T-helper 1 cell treated with Interleukin-12 subunit alpha and Interleukin-12 subunit beta and Interleukin-4 antibody, amounts not matched to agents 30 ng/mL and 1 ng/mL, for 36 hours (primary cell): ENCODE data around the gene RAI1. TPM values are rescaled to one million over a fixed set of nuclear protein-coding genes. Genes with fewer than 3 reads are reported as not detected.
"Not testable (repeated sequence)": the region's sequence is repeated elsewhere in the genome, so short reads cannot be mapped to it uniquely, and the experiment has no call there.

Experiments
- intact Hi-C: fragments of 100-400 bp; cut with micrococcal nuclease; formaldehyde crosslinking; loops from one replicate; pipeline ENCODE4 v1.15.1; 2024
- total RNA-seq: library from RNA; stranded (reverse); gene quantifications from 2 replicates; pipeline ENCODE4 v1.2.3, GENCODE V29; 2022

The RAI1 gene
- total RNA-seq, 1 donor from 2014 or later: 24.4 TPM

DNA sequence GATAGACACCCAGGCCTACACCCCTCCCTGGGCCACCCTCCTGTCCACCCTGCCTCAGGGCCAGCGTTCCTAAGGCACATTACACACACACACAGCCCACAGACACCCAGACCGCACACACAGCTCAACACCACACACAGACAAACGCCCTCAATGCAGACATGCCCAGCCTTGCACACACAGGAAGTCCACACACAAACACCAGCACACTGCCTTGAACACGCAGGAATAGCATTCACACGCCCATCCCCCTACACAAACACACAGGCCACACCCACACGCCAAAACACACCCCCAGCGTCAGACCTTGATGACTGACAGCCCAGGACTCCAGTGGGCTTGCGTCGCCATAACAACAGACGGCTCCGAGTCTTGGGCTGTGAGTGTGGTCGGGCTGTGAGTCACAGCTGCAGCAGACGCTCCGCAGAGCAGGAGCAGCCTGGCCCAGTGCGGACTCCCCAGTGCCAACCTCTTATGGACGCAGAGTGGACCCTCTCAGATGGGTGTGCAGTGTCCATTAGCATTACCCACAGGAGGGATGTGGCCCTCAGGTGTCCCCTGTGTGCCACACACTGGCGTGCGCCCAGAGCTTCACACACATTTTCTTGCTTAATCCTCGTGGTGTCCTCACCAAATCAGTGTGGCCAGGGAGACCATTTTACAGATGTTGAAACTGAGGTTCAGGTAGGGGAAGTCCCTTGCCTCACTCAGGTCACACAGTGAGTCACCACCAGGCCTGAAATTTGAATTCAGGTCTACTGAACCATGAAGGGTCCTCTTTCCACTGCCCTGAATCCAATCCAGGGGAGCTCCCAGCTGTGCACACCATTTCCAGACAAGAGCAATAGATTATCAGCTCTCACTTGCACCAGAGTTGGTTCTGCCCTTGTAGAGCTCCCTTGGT lies 17.8 kb upstream of the RAI1 start:
- intact Hi-C loops: loop anchor here (1.0 kb wide), 1 partner anchor 18 kb away; the partner anchor contains the start of gene RAI1

DNA sequence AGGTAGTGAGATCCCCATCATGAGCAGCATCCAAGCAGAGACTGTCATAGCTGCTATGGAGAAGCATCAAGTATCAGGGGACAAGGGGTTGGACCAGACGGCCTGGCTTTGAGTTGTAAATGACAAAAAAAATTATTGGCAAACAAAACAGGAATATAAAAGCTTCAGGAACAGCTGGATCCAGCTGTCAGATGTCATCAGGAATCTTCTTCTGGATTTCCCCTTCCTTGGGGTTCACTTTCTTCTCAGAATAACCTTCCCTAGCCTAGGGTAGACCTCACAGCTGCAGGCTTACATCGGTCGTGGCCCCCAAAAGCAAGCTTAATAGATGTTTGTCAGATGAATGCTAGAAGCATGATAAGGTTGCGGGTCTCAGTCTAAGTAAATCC lies 17.2 kb upstream of the RAI1 start:
- intact Hi-C loops: no loop called here

DNA sequence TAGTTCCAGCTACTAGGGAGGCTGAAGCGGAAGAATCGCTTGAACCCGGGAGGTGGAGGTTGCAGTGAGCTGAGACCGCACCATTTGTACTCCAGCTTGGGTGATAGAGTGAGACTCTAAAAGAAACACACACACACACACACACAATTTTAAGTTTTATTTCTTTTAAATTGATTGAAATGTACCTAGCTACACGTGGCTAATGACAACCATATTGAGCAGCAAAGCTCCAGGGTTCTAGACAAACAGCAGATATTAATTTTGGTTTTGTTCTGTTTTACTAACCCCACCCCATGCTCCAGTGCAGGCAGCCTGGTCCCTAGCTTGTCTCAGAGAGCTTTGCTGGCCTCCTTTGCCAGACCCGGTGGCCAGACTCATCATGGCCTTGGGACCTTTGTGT lies 16.0 kb upstream of the RAI1 start:
- intact Hi-C loops: no loop called here

DNA sequence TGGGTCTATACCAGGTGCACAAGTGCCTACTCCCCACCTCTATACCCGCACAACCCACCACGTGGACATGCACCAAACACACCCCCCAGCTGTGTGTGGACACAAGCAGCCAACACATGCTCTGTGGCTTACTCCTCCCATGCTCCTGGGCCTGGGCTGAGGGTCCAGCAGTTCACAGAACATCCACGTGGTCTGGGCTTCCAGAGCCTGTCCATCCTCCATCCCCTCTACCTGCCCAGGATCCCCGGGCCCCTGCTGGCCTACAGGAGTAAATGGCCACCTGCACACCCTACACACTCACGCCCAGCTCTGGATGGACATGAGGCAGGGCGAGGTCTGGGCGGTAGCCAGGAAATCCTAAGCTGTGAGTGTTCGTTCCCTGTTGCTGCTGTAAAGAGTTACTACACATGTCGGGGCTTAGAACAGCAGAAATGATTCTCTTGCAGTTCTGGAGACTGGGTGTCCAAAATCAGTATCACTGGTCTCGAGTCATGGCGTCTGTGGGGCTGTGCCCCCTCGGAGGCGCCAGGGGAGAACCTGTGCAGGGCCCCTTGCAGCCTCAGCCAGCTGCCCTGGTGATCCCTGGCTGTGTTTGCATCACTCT lies 15.0 kb upstream of the RAI1 start:
- intact Hi-C loops: no loop called here

DNA sequence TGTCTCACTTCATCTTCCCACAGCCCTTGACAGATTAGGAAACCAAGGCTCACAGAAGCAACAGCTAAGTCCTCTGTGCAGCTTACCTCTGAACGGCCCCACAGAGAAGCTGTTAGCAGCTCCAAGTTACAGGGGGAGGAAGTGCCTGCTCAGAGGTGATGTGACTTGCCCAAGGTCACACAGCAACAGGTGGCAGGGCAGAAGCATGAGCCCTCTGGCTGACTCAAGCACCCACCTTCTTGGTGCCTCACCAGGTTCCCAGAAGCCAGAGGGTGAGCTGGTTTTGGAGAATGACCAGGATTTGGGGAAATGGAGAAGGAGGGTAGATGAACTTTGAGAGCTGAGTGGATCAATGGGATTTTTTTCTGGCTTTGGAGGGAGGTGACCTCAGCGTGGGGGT lies 14.0 kb upstream of the RAI1 start:
- intact Hi-C loops: no loop called here

DNA sequence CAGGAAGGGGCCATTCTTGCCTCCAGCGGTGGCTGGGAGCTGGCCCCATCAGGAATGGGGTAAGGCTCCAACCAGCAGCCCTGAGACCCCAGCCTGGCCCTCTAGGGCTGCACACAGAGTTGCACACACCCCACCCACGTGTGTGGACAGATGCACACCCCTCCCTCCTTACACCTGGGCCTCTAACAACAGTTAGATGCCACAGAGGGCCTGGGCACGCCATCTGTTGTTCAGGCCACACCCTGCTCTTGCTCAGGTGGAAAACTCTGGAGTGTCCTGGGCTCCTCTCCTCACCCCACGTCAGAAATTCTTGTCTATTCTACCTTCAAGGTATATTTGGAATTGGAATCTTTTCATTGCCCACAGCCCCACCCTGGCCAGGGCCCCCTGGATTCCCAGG lies 13.3 kb upstream of the RAI1 start:
- intact Hi-C loops: no loop called here

DNA sequence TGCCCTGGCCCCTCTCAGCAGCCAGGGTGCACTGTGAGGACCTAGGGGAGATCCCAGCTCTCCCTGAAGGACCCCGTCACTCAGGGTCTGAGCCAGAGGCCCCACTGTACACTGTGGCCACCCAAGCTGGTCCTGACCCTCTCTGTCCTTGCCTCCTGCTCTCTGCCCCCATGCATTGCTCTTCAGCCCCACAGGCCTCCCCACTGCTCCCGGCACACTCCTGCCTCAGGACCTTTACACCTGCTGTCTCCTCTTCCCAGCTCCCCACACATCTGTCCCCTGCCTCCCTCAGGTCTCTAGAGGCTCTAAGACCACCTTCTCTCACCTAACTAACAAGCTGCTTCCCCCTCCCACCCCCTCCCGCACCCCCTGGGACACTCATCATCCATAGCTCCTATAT lies 12.9 kb upstream of the RAI1 start:
- intact Hi-C loops: no loop called here

DNA sequence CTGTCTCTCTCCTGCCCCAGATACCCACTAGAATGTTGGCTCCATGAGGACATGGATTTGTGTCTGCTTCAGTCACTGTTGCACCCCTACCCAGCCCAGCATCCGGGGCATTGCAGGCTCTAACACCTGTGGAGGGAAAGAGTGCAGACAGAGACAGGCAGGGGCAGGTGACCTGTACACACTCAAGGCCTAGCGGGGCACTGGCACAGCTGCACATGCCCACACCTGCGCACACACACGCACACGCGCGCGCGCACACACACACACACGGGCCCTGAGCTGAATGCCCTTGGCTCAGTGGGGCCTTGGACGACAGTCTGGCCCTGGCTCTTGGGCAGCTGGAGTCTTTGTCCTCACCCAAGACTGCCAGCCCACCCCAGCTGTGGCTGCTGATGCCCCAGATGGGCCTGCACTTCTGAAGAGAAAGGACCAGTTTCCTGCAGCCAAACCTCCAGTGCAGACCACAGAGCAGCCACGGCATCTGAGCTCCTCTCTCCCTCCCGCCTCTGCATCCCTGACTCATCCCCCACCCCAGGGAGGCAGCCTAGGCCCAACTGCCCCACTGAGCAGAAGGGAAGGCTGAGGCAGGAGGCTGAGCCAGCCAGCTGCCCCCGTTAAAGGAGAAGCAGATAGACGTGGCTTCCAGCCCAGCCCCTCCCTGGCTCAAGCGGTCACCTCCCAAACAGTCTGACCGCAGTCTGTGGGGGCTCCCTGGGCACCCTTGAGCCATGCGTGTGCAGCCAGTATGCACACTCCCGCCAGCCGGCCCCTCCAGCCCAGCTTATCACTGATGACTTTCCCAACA lies 12.3 kb upstream of the RAI1 start:
- intact Hi-C loops: no loop called here

DNA sequence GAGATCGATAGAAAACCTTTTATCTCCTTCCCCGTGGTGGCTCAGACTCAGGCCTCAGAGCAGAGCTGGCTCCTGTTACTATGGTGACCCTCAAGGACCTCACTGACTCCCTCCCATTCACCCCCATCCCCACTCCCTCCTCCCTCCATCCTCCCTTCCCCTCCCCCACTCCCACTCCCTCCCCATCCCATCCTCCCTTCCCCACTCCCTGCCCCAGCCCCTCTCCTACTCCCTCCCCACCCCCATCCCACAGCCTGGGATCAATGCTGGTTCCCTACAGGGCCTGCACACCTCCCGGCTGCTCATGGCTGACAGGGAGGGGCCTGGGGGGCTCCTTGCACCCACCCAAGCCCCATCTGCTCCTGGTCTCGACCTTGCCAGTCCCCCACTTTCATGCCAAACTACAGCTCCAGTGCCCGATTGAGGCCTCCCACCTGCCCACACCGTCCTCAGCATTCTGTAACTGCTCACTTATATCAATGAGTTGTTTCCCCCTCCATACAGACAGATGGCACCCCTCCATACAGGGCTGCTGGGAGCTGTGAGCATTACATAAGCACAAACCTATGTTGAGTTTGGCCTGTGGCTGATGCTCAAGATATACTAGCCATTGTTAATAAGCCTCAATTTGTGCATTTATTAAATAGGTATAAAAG lies 11.6 kb upstream of the RAI1 start:
- intact Hi-C loops: no loop called here

DNA sequence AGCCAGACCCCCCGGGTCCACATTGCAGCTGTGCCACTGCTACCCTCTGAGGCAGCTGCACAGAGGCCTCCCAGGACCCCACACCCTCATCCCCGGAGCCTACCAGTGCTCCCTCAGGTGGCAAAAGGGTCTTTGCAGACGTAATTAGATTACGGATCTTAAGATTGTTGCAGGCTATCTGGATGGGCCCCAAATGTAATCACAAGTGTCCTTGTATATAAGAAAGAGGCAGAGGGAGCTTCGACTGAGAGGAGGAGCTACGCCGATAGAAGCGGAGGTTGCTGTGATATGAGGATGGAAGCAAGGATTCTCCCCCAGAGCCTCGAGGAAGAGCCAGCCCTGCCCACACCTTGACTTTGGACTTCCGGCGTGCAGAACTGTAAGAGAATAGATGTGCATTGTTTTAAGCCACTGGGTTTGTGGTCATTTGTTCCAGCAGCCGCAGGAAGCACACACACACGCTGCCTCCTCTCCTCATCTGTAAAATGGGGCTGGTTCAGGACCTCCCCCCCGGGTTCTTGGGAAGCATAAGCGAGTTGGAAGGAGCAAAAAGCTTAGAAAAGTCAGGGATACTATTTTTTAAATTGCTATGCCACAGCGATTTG lies 10.5 kb upstream of the RAI1 start:
- intact Hi-C loops: no loop called here

DNA sequence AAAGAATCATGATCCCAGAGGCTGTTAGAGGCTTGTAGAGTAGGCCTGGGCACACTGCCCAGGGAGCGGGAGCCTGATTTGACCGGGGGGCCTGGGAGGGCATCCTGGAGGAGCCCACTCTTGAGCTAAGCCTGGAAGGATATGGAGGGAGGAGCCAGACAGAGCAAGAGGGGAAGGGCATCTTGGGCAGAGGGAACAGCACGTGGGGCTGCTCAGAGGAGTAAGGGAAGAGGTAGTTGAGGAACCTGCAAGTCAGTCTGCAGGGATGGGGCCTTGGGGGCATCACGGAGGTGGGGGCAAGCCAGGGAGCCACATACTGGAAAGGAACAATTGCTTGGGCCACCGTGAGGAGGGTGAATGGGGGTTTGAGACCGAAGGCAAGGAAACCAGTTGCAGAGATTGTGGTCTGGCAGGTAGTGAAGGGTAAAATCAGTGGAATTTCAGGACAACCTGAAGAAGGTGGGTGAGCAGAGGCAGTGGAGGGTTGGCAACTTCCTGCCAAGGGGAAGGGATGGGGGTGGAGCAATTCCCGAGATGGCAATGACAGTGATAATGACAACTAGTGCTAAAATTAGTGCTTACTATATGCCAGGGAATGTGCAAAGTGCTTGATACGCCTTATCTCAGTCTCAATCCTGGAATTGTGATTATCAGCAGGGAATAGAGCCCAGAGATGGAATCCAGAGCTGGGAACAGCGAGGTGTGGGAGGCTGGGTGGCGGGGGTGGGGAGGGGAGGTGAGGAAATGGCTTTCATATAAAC lies 9.7 kb upstream of the RAI1 start:
- intact Hi-C loops: no loop called here

DNA sequence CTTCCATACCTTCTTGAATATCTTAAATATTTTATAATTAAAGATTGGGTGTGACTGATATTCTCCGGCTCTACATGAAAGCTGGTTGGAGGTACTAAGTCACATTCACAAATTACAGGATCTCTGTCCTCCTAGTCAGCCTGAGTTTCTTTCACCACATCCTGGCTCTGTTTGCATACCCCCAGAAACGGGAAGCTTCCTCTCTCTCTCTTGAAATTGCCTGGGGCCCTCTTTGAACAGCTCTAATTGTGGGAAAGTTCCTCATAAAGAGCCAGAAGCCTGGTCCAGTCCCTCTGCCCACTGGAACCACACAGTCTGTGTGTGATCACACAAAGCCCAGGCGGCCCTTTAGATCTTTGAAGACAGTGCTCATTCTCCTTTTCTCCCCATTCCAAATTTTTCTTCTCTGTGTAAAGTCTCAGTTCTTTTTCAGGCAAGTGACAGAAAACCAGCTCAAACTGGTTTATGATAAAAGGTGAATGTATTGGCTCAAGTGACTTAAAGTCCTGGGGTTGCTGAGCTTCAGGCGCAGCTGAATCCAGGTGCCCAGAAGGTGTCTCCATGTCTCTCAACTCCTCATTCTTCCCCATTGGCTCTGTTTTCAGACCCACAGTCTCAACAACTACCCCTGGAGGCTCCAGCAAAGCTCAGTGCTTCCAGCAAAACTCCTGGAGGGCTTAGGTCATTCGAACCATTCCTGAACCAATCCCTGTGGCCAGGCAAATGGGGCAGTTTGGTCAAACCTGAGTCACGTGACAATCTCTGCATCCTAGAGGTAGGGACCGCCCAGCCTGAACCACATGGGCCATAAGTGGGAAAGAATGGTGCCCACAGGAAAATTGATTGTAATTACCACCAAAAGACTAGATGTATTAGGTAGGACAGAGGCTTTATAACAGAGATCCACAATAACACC lies 8.5 kb upstream of the RAI1 start:
- intact Hi-C loops: no loop called here

DNA sequence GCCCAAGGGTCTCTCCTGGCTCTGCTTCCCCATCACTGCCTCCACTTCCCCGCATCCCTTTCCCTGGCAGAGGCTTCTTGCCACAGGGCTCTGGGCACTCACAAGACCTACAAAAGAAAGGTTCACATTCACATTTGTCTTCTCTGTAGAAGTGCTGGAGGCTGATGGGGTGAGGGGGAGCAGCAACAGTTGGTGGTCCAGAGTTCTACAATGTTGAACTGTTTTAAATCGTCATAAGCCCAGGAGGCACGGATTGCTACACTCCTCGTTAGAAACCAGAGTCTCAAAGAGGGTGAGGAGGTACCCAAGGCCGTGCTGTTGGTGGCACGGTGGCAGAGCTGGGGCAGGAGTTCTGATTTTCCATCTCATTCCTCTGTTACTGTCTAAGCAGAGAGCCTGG lies 5.8 kb upstream of the RAI1 start:
- intact Hi-C loops: no loop called here

DNA sequence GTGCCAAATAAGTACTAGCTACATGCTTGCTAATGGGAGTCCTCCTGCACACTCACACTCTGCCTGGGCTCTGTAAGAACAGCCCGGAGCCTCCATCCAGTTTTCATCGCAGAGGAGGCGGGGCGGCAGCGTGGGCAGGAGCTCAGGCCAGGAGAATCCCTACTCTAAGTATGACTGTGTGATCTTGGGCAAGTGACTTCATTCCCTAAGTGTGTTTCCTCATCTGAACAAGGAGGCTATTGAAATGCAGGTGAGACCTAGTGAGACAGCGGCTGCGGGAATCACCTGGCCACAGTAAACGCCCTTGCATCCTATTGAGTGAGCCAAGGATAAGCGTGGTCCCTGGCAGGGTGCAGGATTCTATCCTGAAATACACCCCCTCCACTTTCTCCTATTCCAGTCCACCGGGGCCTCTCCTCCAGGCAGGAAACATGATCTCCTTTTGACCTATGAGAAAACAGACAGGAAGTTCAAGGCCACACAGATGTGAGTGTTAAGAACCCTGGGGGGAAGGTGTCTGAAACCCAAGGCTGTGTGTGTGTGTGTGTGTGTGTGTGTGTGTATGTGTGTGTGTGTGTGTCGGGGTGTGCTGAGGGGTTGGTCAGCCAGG lies 5.2 kb upstream of the RAI1 start:
- intact Hi-C loops: no loop called here

DNA sequence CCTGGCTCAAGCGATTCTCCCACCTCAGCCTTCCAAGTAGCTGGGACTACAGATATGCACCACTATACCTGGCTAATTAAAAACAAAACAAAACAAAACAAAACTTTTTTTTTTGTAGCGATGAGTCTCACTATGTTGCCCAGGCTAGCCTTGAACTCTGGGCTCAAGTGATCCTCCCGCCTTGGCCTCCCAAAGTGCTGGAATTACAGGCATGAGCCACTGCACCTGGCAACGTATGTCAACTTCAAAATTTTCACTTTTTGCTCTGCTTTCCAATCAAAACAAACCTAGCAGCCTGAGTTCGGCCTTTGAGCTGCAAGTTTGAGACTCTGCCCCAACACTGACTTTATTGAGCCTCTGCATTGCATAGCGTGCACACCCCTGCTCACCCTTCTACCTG lies 4.5 kb upstream of the RAI1 start:
- intact Hi-C loops: no loop called here

DNA sequence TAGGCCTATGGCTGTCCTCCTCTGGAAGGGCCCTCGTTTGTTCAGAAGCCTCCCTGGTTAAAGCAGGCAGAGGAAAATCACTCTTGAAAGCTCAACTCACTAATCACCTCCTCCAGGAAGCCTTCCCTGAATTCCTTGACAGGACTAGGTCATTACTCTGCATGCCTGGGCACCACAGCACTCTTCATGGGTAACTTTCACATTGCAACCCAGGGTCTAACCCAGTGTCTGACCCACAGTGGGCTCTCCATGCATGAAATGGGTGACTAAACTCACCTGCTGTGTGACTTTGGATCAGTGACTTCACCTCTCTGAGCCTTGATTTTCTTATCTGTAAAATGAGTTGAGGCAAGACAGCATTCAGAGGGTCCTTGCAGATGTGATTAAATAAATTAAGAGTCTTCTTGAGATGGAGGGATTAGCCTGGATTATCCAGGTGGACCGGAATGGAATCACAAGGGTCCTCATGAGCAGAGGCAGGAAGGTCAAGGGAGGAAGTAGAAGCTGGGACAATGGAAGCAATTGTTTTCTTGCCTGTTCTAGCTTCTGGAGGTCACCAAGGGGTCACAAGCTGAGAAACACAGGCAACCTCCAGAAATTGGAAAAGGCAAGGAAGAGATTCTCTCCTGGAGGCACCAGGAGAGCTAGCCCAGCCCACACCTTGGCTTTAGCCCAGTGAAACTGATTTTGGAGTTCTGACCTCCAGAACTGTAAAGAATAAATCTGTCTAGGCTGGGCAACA lies 3.8 kb upstream of the RAI1 start:
- intact Hi-C loops: no loop called here

DNA sequence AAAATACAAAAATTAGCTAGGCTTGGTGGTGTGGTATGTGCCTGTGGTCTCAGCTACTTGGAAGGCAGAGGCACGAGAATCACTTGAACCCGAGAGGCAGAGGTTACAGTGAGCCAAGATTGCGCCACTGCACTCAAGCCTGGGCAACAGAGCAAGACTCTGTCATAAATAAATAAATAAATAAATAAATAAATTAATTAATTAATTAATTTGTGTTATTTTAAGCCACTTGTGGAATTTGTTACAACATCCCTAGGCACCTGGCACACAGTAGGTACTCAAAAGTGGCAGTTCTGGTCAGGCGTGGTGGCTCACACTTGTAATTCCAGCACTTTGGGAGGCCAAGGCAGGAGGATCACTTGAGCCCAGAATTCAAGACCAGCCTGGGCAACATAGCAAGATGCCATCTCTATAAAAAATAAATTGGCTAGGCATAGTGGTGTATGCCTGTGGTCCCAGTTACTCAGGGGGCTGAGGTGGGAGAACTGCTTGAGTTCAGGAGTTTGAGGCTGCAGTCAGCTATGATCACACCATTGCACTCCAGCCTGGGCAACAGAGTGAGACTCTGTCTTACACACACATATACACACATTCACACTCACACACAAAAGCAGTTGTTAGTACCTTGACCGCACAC lies 3.1 kb upstream of the RAI1 start:
- intact Hi-C loops: not testable (repeated sequence)

DNA sequence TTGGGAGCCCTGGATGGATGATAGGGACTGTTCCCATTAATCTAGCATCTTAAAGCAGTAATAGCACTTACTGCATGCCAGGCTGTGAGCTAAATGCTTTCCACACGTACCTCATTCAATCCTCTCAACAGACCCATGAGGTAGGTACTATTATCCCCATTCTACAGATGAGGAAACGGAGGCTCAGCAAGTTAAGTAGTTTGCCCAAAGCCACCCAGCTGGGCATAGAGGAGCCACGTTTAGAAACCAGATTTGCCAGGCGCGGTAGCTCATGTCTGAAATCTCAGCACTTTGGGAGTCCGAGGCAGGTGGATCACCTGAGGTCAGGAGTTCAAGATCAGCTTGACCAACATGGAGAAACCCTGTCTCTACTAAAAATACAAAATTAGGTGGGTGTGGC lies 2.0 kb upstream of the RAI1 start:
- intact Hi-C loops: no loop called here
